SK-N-SH treated with all-trans-retinoic acid at 6 μM for 48 hours (cell line): ENCODE measurements around the gene CLSTN2.

Source experiments
- PPARA ChIP-seq: fragments of 250-450 bp; sonication (Bioruptor Pico); IDR thresholded peaks from 2 replicates; pipeline ENCODE4 v1.5.0; 2020; ENCODE audit warnings: mild to moderate bottlenecking, borderline replicate concordance
- TF ChIP-seq, protein P1 (sequence below): fragments of 250-450 bp; sonication (Bioruptor Pico); IDR thresholded peaks from 2 replicates; pipeline ENCODE4 v1.8.0; 2020; ENCODE audit warnings: mild to moderate bottlenecking, moderate library complexity, borderline replicate concordance
- TF ChIP-seq, protein P2 (sequence below): fragments of 250-450 bp; sonication (Bioruptor Pico); IDR thresholded peaks from 2 replicates; pipeline ENCODE4 v1.5.1; 2020; ENCODE audit warnings: low read depth, mild to moderate bottlenecking, moderate library complexity

DNA sequence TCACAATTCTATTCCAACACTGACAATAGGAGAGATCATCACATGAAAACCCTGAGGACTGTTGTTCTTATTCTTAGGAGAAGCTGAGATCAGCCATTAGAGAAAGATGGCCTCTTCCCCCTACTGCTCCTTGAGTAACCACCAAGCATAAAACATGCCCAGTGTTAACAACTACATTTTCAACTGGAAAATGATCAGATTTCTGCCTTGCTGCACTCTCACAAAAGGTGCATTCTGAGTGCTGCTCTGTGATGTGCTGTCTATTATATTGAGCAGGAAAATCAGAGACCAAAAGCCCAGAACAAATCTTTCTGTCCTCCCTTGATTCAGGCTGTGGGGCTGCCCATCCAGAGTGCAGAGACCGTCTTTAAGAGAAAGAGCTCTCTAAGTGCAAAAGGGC lies 438.2 kb downstream of the CLSTN2 start:
- TF ChIP-seq, protein P1, sequence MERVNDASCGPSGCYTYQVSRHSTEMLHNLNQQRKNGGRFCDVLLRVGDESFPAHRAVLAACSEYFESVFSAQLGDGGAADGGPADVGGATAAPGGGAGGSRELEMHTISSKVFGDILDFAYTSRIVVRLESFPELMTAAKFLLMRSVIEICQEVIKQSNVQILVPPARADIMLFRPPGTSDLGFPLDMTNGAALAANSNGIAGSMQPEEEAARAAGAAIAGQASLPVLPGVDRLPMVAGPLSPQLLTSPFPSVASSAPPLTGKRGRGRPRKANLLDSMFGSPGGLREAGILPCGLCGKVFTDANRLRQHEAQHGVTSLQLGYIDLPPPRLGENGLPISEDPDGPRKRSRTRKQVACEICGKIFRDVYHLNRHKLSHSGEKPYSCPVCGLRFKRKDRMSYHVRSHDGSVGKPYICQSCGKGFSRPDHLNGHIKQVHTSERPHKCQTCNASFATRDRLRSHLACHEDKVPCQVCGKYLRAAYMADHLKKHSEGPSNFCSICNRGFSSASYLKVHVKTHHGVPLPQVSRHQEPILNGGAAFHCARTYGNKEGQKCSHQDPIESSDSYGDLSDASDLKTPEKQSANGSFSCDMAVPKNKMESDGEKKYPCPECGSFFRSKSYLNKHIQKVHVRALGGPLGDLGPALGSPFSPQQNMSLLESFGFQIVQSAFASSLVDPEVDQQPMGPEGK (CRISPR knock-in tag), result no peak
- TF ChIP-seq PPARA (CRISPR knock-in tag), result no peak
- TF ChIP-seq, protein P2, sequence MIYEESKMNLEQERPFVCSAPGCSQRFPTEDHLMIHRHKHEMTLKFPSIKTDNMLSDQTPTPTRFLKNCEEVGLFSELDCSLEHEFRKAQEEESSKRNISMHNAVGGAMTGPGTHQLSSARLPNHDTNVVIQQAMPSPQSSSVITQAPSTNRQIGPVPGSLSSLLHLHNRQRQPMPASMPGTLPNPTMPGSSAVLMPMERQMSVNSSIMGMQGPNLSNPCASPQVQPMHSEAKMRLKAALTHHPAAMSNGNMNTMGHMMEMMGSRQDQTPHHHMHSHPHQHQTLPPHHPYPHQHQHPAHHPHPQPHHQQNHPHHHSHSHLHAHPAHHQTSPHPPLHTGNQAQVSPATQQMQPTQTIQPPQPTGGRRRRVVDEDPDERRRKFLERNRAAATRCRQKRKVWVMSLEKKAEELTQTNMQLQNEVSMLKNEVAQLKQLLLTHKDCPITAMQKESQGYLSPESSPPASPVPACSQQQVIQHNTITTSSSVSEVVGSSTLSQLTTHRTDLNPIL (CRISPR knock-in tag), result no peak
